HG03442 (cell line): ENCODE results near the gene KRT80.

Experiments
- ATAC-seq: cut with Tn5 transposase; IDR thresholded peaks from one replicate; pipeline ENCODE4 v1.9.1; 2021; ENCODE audit warnings: mild to moderate bottlenecking, moderate library complexity; ENCODE audit not compliant: unreplicated experiment

KRT80 gene

GRCh38 chr12:52181746-52182145 lies 10.1 kb downstream of the KRT80 start:
- ATAC-seq, result no peak

GRCh38 chr12:52180971-52181628 lies 10.7 kb downstream of the KRT80 start:
- no peak for ATAC-seq

GRCh38 chr12:52179396-52179973 lies 12.3 kb downstream of the KRT80 start:
- no peak for ATAC-seq

- no peak for ATAC-seq
Observed at GRCh38 chr12:52178984-52179383, 12.8 kb downstream of the KRT80 start.

GRCh38 chr12:52178443-52178842 lies 13.4 kb downstream of the KRT80 start:
- no peak for ATAC-seq

GRCh38 chr12:52175371-52176350 lies 16.2 kb downstream of the KRT80 start:
- ATAC-seq, result no peak

GRCh38 chr12:52173526-52173925 lies 18.3 kb downstream of the KRT80 start:
- ATAC-seq, result no peak

- ATAC-seq, result no peak
Observed at GRCh38 chr12:52172956-52173355, 18.9 kb downstream of the KRT80 start.

- ATAC-seq, result no peak
Observed at GRCh38 chr12:52171950-52172512, 19.8 kb downstream of the KRT80 start.

- no peak for ATAC-seq
Observed at GRCh38 chr12:52170827-52171226, 21.0 kb downstream of the KRT80 start.

- ATAC-seq, result no peak
Observed at GRCh38 chr12:52169886-52170285, 21.9 kb downstream of the KRT80 start.

- no peak for ATAC-seq
Observed at GRCh38 chr12:52168019-52168717, 23.6 kb downstream of the KRT80 start.

GRCh38 chr12:52167526-52167925 lies 24.3 kb downstream of the KRT80 start:
- ATAC-seq, result no peak

GRCh38 chr12:52166672-52167071 lies 25.1 kb downstream of the KRT80 start:
- no peak for ATAC-seq

- ATAC-seq, result no peak
Observed at GRCh38 chr12:52165096-52165855, 26.5 kb downstream of the KRT80 start.

GRCh38 chr12:52164624-52165023 lies 27.2 kb downstream of the KRT80 start:
- ATAC-seq, result no peak

GRCh38 chr12:52162981-52163380 lies 28.8 kb downstream of the KRT80 start:
- ATAC-seq, result no peak

GRCh38 chr12:52160200-52160599 lies 31.6 kb downstream of the KRT80 start:
- ATAC-seq, result no peak

- no peak for ATAC-seq
Observed at GRCh38 chr12:52157566-52158150, 34.2 kb downstream of the KRT80 start.
